Measurements from ENCODE around the gene IBSP.

IBSP gene

GRCh38 chr4:87803421-87803820 lies 4.1 kb downstream of the IBSP start:
- Histone ChIP-seq H3K4ac (ENCODE audit: low read depth in 1 of 2, low read length in 2 of 2) (no peak overlapping the region), H4K91ac (ENCODE audit: low read length) (no peak overlapping the region), H3K18ac (ENCODE audit: low read depth in 1 of 2, low read length in 2 of 2) (no peak overlapping the region), H3K4me1 (ENCODE audit: control insufficient read depth, insufficient read depth, low read depth, low read length) (peaks cover 1% of the 10 kb centered on the region), H3K9ac (ENCODE audit: low read length) (no peak overlapping the region), H3K4me3 (ENCODE audit: insufficient read depth in 1 of 2, low read depth in 1 of 2, low read length in 2 of 2) (no peak overlapping the region), H4K8ac (ENCODE audit: low read length) (no peak overlapping the region), H2BK5ac (ENCODE audit: low read depth, low read length, poor library complexity, severe bottlenecking) (no peak overlapping the region), H3K9me3 (ENCODE audit: control insufficient read depth, low read length) (no peaks in the 10 kb centered on the region), H3K27ac (ENCODE audit: low read length, poor library complexity, severe bottlenecking) (no peak overlapping the region), H3K14ac (ENCODE audit: low read length in 2 of 2) (no peak overlapping the region), H3K23ac (ENCODE audit: low read length in 2 of 2) (no peak overlapping the region), H2BK12ac (ENCODE audit: low read length in 2 of 2) (no peak overlapping the region), H2AK5ac (ENCODE audit: low read length, severe bottlenecking) (no peak overlapping the region), H3K36me3 (ENCODE audit: control insufficient read depth in 1 of 2, insufficient read depth in 2 of 2, low read depth in 1 of 2, low read length in 2 of 2) (no peaks in the 10 kb centered on the region), H3K4me2 (ENCODE audit: low read length, poor library complexity, severe bottlenecking) (no peak overlapping the region), H2BK15ac (ENCODE audit: low read depth, poor library complexity, severe bottlenecking) (no peak overlapping the region), H2BK120ac (ENCODE audit: low read depth, low read length) (no peak overlapping the region), H2AFZ (ENCODE audit: low read depth, low read length) (no peak overlapping the region), H3K79me1 (replicated peaks; ENCODE audit: low read length, poor library complexity, severe bottlenecking) (no peaks in the 10 kb centered on the region), H3K27me3 (ENCODE audit: control insufficient read depth in 1 of 2, insufficient read depth in 1 of 2, low read length in 2 of 2) (no peaks in the 10 kb centered on the region)
- no peak for DNase-seq
- 40% methylated on average over 1 of the region's 2 CpGs for WGBS

GRCh38 chr4:87804871-87805270 lies 5.5 kb downstream of the IBSP start:
- Histone ChIP-seq H2AK5ac (ENCODE audit: low read length, severe bottlenecking) (no peak overlapping the region), H4K91ac (ENCODE audit: low read length) (no peak overlapping the region), H3K4me3 (ENCODE audit: insufficient read depth in 1 of 2, low read depth in 1 of 2, low read length in 2 of 2) (no peak overlapping the region), H4K8ac (ENCODE audit: low read length) (no peak overlapping the region), H3K79me1 (replicated peaks; ENCODE audit: low read length, poor library complexity, severe bottlenecking) (no peaks in the 10 kb centered on the region), H3K9me3 (ENCODE audit: control insufficient read depth, low read length) (no peaks in the 10 kb centered on the region), H2BK15ac (ENCODE audit: low read depth, poor library complexity, severe bottlenecking) (no peak overlapping the region), H2BK12ac (ENCODE audit: low read length in 2 of 2) (no peak overlapping the region), H3K9ac (ENCODE audit: low read length) (no peak overlapping the region), H2BK5ac (ENCODE audit: low read depth, low read length, poor library complexity, severe bottlenecking) (no peak overlapping the region), H3K27ac (ENCODE audit: low read length, poor library complexity, severe bottlenecking) (no peak overlapping the region), H3K36me3 (ENCODE audit: control insufficient read depth in 1 of 2, insufficient read depth in 2 of 2, low read depth in 1 of 2, low read length in 2 of 2) (no peaks in the 10 kb centered on the region), H2BK120ac (ENCODE audit: low read depth, low read length) (no peak overlapping the region), H3K4ac (ENCODE audit: low read depth in 1 of 2, low read length in 2 of 2) (no peak overlapping the region), H3K23ac (ENCODE audit: low read length in 2 of 2) (no peak overlapping the region), H3K27me3 (ENCODE audit: control insufficient read depth in 1 of 2, insufficient read depth in 1 of 2, low read length in 2 of 2) (no peaks in the 10 kb centered on the region), H3K4me2 (ENCODE audit: low read length, poor library complexity, severe bottlenecking) (no peak overlapping the region), H2AFZ (ENCODE audit: low read depth, low read length) (no peak overlapping the region), H3K4me1 (ENCODE audit: control insufficient read depth, insufficient read depth, low read depth, low read length) (peaks cover 1% of the 10 kb centered on the region), H3K18ac (ENCODE audit: low read depth in 1 of 2, low read length in 2 of 2) (no peak overlapping the region), H3K14ac (ENCODE audit: low read length in 2 of 2) (no peak overlapping the region)
- no peak for DNase-seq
- 58% methylated on average over 1 of the region's 2 CpGs for WGBS

GRCh38 chr4:87805971-87806370 lies 6.6 kb downstream of the IBSP start:
- H3K36me3 ChIP-seq (ENCODE audit: control insufficient read depth in 1 of 2, insufficient read depth in 2 of 2, low read depth in 1 of 2, low read length in 2 of 2), result no peaks in the 10 kb centered on the region
- peaks cover 1% of the 10 kb centered on the region for H3K4me1 ChIP-seq (ENCODE audit: control insufficient read depth, insufficient read depth, low read depth, low read length)
- no peak overlapping the region for H3K9ac ChIP-seq (ENCODE audit: low read length)
- no peak overlapping the region for H2AK5ac ChIP-seq (ENCODE audit: low read length, severe bottlenecking)
- peak; percentile 37 for DNase-seq
- H2BK15ac ChIP-seq (ENCODE audit: low read depth, poor library complexity, severe bottlenecking), result no peak overlapping the region
- H3K27me3 ChIP-seq (ENCODE audit: control insufficient read depth in 1 of 2, insufficient read depth in 1 of 2, low read length in 2 of 2), result no peaks in the 10 kb centered on the region
- no peak overlapping the region for H3K23ac ChIP-seq (ENCODE audit: low read length in 2 of 2)
- no peaks in the 10 kb centered on the region for H3K79me1 ChIP-seq (replicated peaks; ENCODE audit: low read length, poor library complexity, severe bottlenecking)
- WGBS, result 17% methylated on average over 1 of the region's 2 CpGs
- H3K18ac ChIP-seq (ENCODE audit: low read depth in 1 of 2, low read length in 2 of 2), result no peak overlapping the region
- H2BK5ac ChIP-seq (ENCODE audit: low read depth, low read length, poor library complexity, severe bottlenecking), result no peak overlapping the region
- H4K8ac ChIP-seq (ENCODE audit: low read length), result no peak overlapping the region
- no peak overlapping the region for H4K91ac ChIP-seq (ENCODE audit: low read length)
- H3K4me2 ChIP-seq (ENCODE audit: low read length, poor library complexity, severe bottlenecking), result no peak overlapping the region
- H3K14ac ChIP-seq (ENCODE audit: low read length in 2 of 2), result no peak overlapping the region
- H3K4ac ChIP-seq (ENCODE audit: low read depth in 1 of 2, low read length in 2 of 2), result no peak overlapping the region
- H2BK120ac ChIP-seq (ENCODE audit: low read depth, low read length), result no peak overlapping the region
- H3K9me3 ChIP-seq (ENCODE audit: control insufficient read depth, low read length), result no peaks in the 10 kb centered on the region
- no peak overlapping the region for H3K27ac ChIP-seq (ENCODE audit: low read length, poor library complexity, severe bottlenecking)
- H2BK12ac ChIP-seq (ENCODE audit: low read length in 2 of 2), result no peak overlapping the region
- no peak overlapping the region for H2AFZ ChIP-seq (ENCODE audit: low read depth, low read length)
- H3K4me3 ChIP-seq (ENCODE audit: insufficient read depth in 1 of 2, low read depth in 1 of 2, low read length in 2 of 2), result no peak overlapping the region

- H3K14ac ChIP-seq (ENCODE audit: low read length in 2 of 2), result no peak overlapping the region
- H2BK120ac ChIP-seq (ENCODE audit: low read depth, low read length), result no peak overlapping the region
- peaks cover 1% of the 10 kb centered on the region for H3K4me1 ChIP-seq (ENCODE audit: control insufficient read depth, insufficient read depth, low read depth, low read length)
- H2AK5ac ChIP-seq (ENCODE audit: low read length, severe bottlenecking), result no peak overlapping the region
- DNase-seq, result no peak
- no peak overlapping the region for H2AFZ ChIP-seq (ENCODE audit: low read depth, low read length)
- no peak overlapping the region for H4K8ac ChIP-seq (ENCODE audit: low read length)
- no peaks in the 10 kb centered on the region for H3K79me1 ChIP-seq (replicated peaks; ENCODE audit: low read length, poor library complexity, severe bottlenecking)
- H3K9me3 ChIP-seq (ENCODE audit: control insufficient read depth, low read length), result no peaks in the 10 kb centered on the region
- no peaks in the 10 kb centered on the region for H3K36me3 ChIP-seq (ENCODE audit: control insufficient read depth in 1 of 2, insufficient read depth in 2 of 2, low read depth in 1 of 2, low read length in 2 of 2)
- 79% methylated on average over 2 of the region's 3 CpGs for WGBS
- H3K27me3 ChIP-seq (ENCODE audit: control insufficient read depth in 1 of 2, insufficient read depth in 1 of 2, low read length in 2 of 2), result no peaks in the 10 kb centered on the region
- H3K4me2 ChIP-seq (ENCODE audit: low read length, poor library complexity, severe bottlenecking), result no peak overlapping the region
- no peak overlapping the region for H3K23ac ChIP-seq (ENCODE audit: low read length in 2 of 2)
- H2BK12ac ChIP-seq (ENCODE audit: low read length in 2 of 2), result no peak overlapping the region
- no peak overlapping the region for H2BK15ac ChIP-seq (ENCODE audit: low read depth, poor library complexity, severe bottlenecking)
- no peak overlapping the region for H3K27ac ChIP-seq (ENCODE audit: low read length, poor library complexity, severe bottlenecking)
- H3K4me3 ChIP-seq (ENCODE audit: insufficient read depth in 1 of 2, low read depth in 1 of 2, low read length in 2 of 2), result no peak overlapping the region
- H3K18ac ChIP-seq (ENCODE audit: low read depth in 1 of 2, low read length in 2 of 2), result peak overlapping the region in 1 of 2 experiments; percentile 21
- H3K4ac ChIP-seq (ENCODE audit: low read depth in 1 of 2, low read length in 2 of 2), result no peak overlapping the region
- H4K91ac ChIP-seq (ENCODE audit: low read length), result no peak overlapping the region
- no peak overlapping the region for H3K9ac ChIP-seq (ENCODE audit: low read length)
- no peak overlapping the region for H2BK5ac ChIP-seq (ENCODE audit: low read depth, low read length, poor library complexity, severe bottlenecking)
Measured at GRCh38 chr4:87806520-87806919, 7.2 kb downstream of the IBSP start.
